Astrocyte of the spinal cord (primary cell): ENCODE measurements around the gene CREB1.
"Not testable (repeated sequence)": the region's sequence is repeated elsewhere in the genome, so short reads cannot be mapped to it uniquely, and the experiment has no call there.

Source experiments
- DNase-seq: peaks from one replicate; pipeline ENCODE4 v3.0.0; 2011; ENCODE audit warnings: low read depth, low spot score
- H3K4me3 ChIP-seq: 2 replicates; pipeline ENCODE4 v1.5.1; 2011; ENCODE audit warnings: low read depth, mild to moderate bottlenecking, low read length, moderate library complexity
- in situ Hi-C: cut with HindIII; loops from 2 replicates; pipeline ENCODE4 v1.10.0; 2017; ENCODE audit warnings: low sequenced_read_pairs
- TF ChIP-seq, protein P1 (sequence below): IDR thresholded peaks from 2 replicates; pipeline ENCODE4 v1.5.1; 2012; ENCODE audit warnings: low read depth, mild to moderate bottlenecking, low read length, inconsistent platforms

The CREB1 gene

DNA sequence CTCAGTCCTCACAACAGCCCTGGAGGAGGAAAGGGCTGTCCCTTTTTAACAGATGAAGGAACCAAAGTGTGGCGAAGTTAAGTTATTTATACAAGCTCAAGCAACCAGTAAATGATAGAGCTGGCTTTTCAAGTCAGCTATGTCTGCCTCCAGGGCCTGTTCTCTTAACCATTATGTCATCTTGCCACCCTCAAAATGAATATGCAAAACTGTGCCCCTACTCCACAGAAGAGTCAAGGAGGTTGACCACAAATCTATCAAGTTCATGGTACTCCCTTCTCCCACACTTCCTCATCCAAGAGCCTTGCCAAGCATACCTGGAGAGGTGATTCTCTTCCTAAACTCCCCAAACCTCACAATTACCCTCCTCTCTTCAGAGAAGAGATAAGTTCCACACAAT is 37.3 kb upstream of the CREB1 start:
- no peak overlapping the region for H3K4me3 ChIP-seq
- TF ChIP-seq, protein P1, sequence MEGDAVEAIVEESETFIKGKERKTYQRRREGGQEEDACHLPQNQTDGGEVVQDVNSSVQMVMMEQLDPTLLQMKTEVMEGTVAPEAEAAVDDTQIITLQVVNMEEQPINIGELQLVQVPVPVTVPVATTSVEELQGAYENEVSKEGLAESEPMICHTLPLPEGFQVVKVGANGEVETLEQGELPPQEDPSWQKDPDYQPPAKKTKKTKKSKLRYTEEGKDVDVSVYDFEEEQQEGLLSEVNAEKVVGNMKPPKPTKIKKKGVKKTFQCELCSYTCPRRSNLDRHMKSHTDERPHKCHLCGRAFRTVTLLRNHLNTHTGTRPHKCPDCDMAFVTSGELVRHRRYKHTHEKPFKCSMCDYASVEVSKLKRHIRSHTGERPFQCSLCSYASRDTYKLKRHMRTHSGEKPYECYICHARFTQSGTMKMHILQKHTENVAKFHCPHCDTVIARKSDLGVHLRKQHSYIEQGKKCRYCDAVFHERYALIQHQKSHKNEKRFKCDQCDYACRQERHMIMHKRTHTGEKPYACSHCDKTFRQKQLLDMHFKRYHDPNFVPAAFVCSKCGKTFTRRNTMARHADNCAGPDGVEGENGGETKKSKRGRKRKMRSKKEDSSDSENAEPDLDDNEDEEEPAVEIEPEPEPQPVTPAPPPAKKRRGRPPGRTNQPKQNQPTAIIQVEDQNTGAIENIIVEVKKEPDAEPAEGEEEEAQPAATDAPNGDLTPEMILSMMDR = no peak
- in situ Hi-C loops = no loop called here
- no peak for DNase-seq

DNA sequence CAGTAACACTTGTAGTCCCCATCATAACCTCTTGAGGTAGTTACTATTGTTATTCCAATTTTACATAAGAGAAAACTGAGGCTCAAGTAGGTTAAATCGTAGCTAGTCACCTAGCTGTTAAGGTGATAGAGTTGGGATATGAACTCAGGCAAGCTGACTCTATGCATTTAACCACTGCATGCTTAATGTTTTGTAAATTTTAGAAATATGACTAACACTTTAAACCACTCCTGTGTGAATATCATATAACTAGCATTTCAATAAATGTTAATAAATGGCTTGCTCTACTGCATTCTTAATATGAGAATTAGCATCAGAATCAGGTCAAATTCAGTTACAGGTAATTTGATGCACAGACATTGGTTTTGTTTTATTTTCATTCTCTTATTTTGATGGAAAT is 35.6 kb upstream of the CREB1 start:
- TF ChIP-seq, protein P1 = no peak
- in situ Hi-C loops = no loop called here
- no peak for DNase-seq
- no peak overlapping the region for H3K4me3 ChIP-seq

DNA sequence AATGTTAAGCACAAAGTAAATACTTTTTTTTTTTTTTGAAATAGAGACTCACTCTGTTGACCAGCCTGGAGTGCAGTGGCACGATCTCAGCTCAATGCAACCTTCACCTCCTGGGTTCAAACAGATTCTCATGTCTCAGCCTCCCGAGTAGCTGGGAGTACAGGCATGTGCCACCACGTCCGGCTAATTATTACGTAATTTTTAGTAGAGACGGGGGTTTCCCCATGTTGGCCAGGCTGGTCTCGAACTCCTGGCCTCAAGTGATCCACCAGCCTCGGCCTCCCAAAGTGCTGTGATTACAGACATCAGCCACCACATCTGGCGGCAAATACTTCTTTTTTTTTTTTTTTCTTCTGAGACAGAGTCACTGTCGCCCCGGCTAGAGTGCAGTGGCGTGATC is 32.8 kb upstream of the CREB1 start:
- in situ Hi-C loops, H3K4me3 ChIP-seq, DNase-seq: not testable (repeated sequence)

DNA sequence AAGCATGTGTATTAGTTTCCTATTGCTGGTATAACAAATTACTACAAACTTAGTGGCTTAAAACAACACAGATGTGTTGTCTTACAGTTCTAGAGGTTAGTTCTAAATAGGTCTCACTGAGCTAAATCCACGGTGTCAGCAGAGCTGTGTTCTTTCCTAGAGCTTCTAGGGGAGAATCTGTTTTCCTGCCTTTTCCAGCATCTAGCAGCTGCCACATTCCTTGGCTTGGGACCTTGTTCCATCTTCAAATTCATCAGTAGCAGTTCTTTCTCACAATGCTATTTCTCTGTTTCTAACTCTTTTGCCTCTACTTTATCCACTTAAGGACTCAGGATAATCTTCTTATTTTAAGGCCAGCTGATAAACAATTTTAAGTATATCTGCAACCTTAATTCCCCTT is 32.2 kb upstream of the CREB1 start:
- DNase-seq = no peak
- in situ Hi-C loops = no loop called here
- TF ChIP-seq, protein P1 = no peak
- H3K4me3 ChIP-seq = no peak overlapping the region

DNA sequence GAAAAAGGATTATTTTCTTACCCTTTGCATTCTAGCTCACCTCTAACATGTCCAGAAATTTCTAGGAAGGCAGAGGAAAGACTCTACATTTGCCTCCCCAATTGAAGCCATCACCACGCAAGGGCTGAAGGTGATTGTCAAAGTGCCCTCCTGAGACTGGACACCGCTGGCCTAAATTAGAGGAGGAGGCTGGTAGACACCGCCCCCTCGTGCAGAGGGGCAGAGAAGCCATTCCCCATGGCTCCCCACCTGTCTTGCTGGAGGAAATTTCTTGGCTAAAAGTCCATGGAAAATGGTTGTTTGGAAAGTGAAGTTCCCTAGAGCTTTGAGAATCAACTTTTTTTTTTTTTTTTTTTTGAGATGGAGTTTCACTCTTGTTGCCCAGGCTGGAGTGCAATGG is 31.3 kb upstream of the CREB1 start:
- TF ChIP-seq, protein P1 = no peak
- no peak overlapping the region for H3K4me3 ChIP-seq
- no peak for DNase-seq
- in situ Hi-C loops = no loop called here

DNA sequence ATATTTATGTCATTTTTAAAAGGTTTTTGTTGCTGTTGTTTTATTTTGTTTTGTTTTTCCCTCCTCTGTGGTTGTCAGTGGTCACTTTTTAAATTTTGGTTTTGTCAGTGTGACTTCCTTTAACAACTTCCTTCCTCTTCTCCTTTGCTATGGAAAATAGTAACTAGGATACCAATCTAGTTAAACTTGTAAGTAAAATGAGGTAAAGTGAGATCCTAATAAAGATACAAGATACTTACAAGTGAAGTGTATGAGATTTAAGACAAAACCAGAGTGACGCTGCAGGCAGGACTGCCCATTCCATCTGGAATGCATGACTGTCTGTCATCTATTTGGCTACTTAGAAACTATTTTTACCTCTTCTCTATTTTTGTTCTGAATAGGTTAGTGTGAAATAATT is 30.6 kb upstream of the CREB1 start:
- in situ Hi-C loops = no loop called here
- DNase-seq = no peak
- TF ChIP-seq, protein P1 = no peak
- H3K4me3 ChIP-seq = no peak overlapping the region

DNA sequence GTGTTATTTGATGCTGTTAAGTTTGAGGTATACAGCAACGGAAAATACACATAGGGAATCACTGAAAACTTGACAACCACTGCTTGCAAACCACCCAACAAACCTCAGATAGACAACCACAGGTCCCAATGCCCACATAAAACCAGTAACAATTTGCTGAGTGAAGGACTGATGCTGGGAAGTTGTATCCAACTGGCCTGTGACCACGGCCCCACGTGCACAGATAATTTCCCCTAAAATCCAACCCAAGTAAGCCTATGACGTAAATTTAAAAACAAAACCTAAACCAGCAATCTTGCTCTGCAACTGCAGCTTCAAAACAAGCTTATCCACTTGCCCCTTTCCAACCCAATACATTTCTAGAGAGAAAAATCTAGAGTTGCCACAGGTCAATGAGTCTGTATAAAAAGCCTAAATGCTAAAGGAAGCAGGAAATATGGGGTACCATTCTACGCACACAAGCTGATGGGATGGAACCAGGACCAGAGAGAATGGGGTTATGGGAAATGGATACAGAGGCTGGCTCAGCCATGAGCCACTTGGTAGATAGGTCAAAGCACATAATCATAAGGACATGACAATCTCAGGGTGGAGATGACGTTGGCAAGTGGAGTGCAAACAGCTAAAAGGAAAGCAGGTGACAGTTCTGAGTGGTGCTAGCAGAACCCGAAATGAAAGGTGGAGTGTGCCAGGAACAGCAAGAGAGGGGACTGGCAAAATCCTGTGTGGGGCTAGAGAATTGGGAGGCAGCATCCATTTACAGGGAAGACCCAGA is 27.8 kb upstream of the CREB1 start:
- H3K4me3 ChIP-seq = no peak overlapping the region
- TF ChIP-seq, protein P1 = no peak
- DNase-seq = no peak
- in situ Hi-C loops = no loop called here
